HUES64 (cell line): Measurements from ENCODE around the gene SUPT16H.

Experiments used
- H3K27ac ChIP-seq: 2 replicates; pipeline ENCODE4 v1.7.0; 2013; ENCODE audit warnings: low read depth, low read length, inconsistent platforms
- H3K27me3 ChIP-seq: 2 replicates; pipeline ENCODE4 v1.6.1; 2013; ENCODE audit warnings: mild to moderate bottlenecking, low read length; ENCODE audit not compliant: insufficient read depth
- H3K36me3 ChIP-seq: 2 replicates; pipeline ENCODE4 v1.6.1; 2013; ENCODE audit warnings: mild to moderate bottlenecking, low read length; ENCODE audit not compliant: insufficient read depth
- H3K4me1 ChIP-seq: 2 replicates; pipeline ENCODE4 v1.6.1; 2013; ENCODE audit warnings: mild to moderate bottlenecking, low read length, moderate library complexity; ENCODE audit not compliant: insufficient read depth
- H3K4me3 ChIP-seq: 2 replicates; pipeline ENCODE4 v1.5.1; 2013; ENCODE audit warnings: mild to moderate bottlenecking, low read length, moderate library complexity
- H3K9ac ChIP-seq: 2 replicates; pipeline ENCODE4 v1.6.1; 2013; ENCODE audit warnings: mild to moderate bottlenecking, low read depth, low read length
- H3K9me3 ChIP-seq: 2 replicates; pipeline ENCODE4 v1.6.1; 2013; ENCODE audit warnings: low read depth, low read length; ENCODE audit not compliant: insufficient read depth
- WGBS: fragments of 150-250, 120-280 bp; methylation state at CpG from one replicate; pipeline ENCODE4 v1.1.7; 2013; ENCODE audit warnings: missing lambda C conversion rate; 5-methylcytosine and 5-hydroxymethylcytosine counted together

SUPT16H gene

DNA sequence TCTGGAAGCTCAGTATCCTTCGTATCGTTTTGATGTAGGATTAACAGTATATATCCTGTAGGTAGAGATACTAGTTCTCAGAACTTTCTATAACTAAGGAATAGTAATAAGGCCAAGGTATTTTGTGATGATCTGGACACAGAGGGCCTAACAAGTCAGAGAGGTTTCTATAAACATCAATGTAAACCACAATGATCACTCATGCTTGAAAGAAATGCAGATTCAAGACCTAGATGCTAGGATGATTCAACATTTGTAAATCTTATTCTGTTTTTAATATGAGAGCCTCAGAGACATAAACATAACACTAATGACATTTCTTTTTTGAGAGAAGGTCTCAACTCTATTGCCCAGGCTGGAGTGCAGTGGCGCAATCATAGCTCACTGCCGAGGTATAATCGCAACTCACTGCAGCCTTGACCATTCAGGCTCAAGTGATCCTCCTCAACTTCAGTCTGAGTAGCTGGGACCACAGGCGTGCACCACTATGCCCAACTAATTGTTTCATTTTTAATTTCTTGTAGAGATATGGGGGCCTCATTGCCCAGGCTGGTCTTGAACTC lies 16.2 kb downstream of the SUPT16H start:
- peaks cover 100% of the 10 kb centered on the region for H3K36me3 ChIP-seq
- 97% methylated on average over 6 of the region's 6 CpGs for WGBS

DNA sequence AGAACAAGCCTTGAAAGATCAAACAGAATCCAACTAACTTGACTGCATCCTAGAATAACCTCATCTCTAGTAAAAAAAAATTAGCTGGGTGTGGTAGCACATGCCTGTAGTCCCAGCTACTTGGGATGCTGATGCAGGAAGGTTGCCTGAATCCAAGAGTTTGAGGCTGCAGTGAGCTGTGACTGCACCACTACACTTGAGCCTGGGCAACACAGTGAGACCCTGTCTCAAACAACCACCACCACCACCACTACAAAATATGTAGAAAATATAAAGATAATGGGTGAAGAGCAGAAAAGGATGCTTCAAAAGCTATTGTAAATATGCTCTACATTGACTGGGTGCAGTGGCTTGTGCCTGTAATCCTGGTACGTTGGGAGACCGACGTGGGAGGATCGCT lies 27.3 kb downstream of the SUPT16H start:
- Histone ChIP-seq H3K9me3 (no peaks in the 10 kb centered on the region), H3K4me3 (no peak overlapping the region), H3K27me3 (no peaks in the 10 kb centered on the region), H3K36me3 (peaks cover 97% of the 10 kb centered on the region), H3K4me1 (no peaks in the 10 kb centered on the region), H3K27ac (no peak overlapping the region), H3K9ac (no peak overlapping the region)
- WGBS = 97% methylated on average over 4 of the region's 4 CpGs

More for the DNA sequence above, 16.2 kb downstream of the SUPT16H start:
- H3K4me3 ChIP-seq = no peak overlapping the region
- no peak overlapping the region for H3K27ac ChIP-seq
- no peak overlapping the region for H3K9ac ChIP-seq
- no peaks in the 10 kb centered on the region for H3K27me3 ChIP-seq
- H3K4me1 ChIP-seq = no peaks in the 10 kb centered on the region
- no peaks in the 10 kb centered on the region for H3K9me3 ChIP-seq

DNA sequence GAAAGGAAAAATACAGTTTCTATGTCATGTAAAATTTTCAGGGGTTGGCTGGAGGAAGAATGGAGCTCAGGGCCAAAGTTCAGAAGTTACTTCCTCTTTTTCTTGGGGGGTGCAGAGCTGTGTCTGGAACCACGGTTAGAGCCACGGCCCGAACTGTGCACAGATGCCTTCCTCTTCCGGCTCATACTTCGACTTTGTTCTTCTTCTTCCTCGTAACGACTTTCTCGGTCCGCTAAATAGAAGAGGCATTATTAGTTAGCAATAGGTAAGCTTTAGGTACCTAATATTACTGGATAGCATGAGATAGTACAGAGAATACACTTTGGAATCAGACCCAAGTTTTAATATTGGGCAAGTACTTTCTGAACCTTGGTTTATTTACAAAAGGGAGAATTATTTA lies 31.2 kb downstream of the SUPT16H start:
- Histone ChIP-seq H3K27ac (no peak overlapping the region), H3K36me3 (peaks cover 70% of the 10 kb centered on the region), H3K9me3 (no peaks in the 10 kb centered on the region), H3K4me1 (no peaks in the 10 kb centered on the region; the same call in 1 of the 2 replicates), H3K27me3 (no peaks in the 10 kb centered on the region), H3K4me3 (no peak overlapping the region), H3K9ac (no peak overlapping the region)
- 96% methylated on average over 9 of the region's 9 CpGs for WGBS

DNA sequence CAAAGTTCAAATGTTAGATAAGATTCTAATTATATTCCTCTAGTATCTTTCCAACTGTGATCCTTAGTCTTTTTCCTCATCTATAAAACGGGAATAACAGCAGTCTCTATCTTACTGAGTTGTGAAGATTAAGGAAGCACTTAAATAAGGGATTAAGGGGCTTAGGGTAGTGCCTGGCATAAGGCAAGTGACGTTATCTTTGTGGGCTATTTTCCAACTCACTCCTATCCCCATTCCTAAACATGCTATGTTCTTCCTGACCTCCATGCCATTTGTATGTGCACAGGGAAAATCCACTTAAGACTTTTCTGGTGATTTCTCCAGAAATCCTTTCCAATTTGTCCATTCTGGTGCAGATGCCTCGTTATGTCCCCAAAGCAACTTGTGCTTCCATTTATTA lies 33.3 kb downstream of the SUPT16H start:
- 89% methylated on average over 1 of the region's 3 CpGs for WGBS

DNA sequence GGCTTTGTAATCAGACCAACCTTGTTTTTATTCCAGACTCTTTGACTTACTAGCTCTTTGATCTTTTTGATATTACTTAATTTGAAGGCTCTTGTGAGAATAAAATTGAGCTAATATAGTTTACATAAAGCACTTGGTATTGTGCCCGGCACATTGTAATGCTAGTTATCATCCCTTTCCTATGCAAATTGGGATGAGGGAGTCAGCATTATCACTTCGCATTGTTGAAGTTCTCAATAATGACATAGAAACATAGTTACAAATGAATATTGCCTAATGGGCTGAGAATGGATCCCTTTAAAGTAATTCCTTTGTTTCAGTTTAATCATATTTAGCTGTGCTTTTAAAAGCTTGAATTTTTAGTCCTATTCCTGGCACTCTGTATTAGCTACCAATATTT lies 36.6 kb downstream of the SUPT16H start:
- Histone ChIP-seq H3K4me3 (no peak overlapping the region), H3K27me3 (no peaks in the 10 kb centered on the region), H3K27ac (no peak overlapping the region), H3K4me1 (peaks cover 7% of the 10 kb centered on the region), H3K9me3 (no peaks in the 10 kb centered on the region), H3K9ac (no peak overlapping the region), H3K36me3 (peaks cover 19% of the 10 kb centered on the region)
- WGBS = 88% methylated on average over 1 of the region's 2 CpGs

More for the DNA sequence above, 33.3 kb downstream of the SUPT16H start:
- Histone ChIP-seq H3K9ac (no peak overlapping the region), H3K27ac (no peak overlapping the region), H3K9me3 (no peaks in the 10 kb centered on the region), H3K4me3 (no peak overlapping the region), H3K36me3 (peaks cover 49% of the 10 kb centered on the region), H3K27me3 (no peaks in the 10 kb centered on the region), H3K4me1 (peaks cover 7% of the 10 kb centered on the region)

DNA sequence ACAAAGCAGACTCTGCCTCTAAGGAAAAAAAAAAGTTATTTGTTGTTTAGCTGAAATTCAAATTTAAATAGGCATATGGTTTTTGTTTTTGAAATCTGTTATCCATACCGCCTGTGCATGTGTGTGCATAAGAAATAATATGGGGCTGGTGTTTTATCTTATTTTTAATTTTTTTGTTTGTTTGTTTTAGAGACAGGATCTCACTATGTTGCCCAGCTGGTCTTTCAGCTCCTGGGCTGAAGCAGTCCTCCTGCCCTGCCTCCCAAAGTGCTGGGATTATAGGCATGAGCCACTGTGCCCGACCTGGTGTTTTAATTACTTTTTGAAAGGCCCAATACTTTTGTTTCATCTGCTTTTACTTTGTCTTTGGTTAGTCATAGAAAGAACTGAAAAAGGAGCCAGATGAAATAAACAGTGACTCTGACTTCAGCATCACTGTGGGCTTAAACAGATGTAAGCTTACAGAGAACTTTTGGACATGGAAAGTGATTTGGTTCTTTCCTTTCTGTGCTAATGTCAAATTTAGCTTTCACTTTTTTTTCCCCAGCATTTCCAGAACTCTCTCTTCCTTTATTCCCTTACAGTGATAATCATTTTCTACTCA lies 37.2 kb downstream of the SUPT16H start:
- Histone ChIP-seq H3K36me3 (peaks cover 13% of the 10 kb centered on the region), H3K4me3 (no peak overlapping the region), H3K4me1 (peaks cover 7% of the 10 kb centered on the region), H3K27me3 (no peaks in the 10 kb centered on the region), H3K27ac (no peak overlapping the region), H3K9ac (no peak overlapping the region), H3K9me3 (no peaks in the 10 kb centered on the region)
- WGBS = 89% methylated on average over 2 of the region's 2 CpGs

DNA sequence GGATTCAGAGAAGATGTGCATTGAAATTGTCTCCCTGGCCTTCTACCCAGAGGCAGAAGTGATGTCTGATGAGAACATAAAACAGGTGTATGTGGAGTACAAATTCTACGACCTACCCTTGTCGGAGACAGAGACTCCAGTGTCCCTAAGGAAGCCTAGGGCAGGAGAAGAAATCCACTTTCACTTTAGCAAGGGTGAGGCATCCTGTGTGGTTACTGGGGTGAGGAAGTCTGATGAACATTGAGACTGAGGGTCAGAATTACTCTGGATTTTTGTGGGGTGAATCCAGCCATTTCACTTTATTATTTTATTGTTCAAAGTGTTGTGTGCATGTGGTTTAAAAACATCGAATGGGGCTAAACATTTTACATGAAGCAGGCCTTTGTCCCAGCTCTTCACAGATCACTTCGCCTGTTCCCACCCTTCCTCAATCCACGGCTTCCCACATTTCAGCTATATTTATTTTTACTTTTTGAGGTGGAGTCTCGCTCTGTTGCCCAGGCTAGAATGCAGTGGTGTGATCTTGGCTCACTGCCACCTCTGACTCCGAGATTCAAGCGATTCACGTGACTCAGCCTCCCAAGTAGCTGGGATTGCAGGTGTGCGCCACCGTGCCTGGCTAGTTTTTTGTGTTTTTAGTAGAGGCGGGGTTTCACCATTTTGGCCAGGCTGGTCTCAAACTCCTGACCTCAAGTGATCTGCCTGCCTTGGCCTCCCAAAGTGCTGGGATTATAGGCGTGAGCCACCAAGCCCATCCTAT lies 40.6 kb downstream of the SUPT16H start:
- Histone ChIP-seq H3K27me3 (no peaks in the 10 kb centered on the region), H3K4me3 (no peak overlapping the region), H3K36me3 (no peaks in the 10 kb centered on the region), H3K9me3 (no peaks in the 10 kb centered on the region), H3K9ac (no peak overlapping the region), H3K4me1 (peaks cover 7% of the 10 kb centered on the region), H3K27ac (no peak overlapping the region)
- WGBS = 96% methylated on average over 13 of the region's 13 CpGs

DNA sequence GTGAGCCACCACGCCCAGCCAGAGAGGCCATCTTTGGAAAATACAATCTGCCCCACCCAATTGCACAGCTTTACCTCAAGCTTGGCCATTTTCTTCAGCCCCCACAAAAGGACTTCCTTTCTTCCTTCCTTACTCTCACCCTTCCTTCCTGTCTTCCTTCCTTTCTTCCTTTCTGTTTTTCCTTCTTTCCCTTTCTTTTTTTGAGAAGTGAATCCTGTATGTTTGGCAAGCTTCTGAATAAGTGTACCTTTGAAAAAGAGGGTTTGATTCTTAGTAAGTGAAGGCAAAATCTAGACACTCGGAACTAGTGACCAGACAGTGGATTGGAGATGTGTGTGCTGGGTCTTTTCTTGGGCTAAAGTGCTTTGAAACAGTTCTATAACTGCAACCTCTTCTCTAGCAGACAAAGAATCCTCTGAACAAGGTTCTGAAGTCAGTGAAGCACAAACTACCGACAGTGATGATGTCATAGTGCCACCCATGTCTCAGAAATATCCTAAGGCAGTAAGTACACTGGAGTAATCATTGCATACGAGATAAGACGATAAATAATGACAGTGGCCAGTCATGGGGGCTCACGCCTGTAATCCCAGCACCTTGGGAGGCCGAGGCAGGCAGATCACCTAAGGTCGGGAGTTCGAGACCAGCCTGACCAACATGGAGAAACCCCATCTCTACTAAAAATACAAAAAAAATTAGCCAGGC lies 49.5 kb downstream of the SUPT16H start:
- Histone ChIP-seq H3K27me3 (no peaks in the 10 kb centered on the region), H3K4me3 (no peak overlapping the region), H3K4me1 (no peaks in the 10 kb centered on the region), H3K9ac (no peak overlapping the region), H3K9me3 (no peaks in the 10 kb centered on the region), H3K36me3 (no peaks in the 10 kb centered on the region), H3K27ac (no peak overlapping the region)
- WGBS = 93% methylated on average over 9 of the region's 9 CpGs

DNA sequence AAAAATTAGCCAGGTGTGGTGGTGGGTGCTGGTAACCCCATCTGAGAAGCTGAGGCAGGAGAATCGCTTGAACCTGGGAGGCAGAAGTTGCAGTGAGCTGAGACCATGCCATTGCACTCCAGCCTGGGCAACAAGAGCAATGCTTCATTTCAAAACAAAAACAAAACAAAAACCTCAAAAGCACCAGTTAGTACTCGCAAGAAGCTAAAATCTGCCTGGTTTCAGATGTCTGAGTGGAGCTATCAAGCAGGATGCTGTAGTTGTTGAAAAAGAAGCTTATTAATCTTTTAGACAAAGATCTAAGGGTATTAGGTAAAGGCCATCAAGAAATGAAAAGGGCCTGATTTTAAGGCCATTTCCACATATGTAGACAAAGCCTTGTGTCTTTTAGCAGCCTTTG lies 50.9 kb downstream of the SUPT16H start:
- H3K27me3 ChIP-seq = no peaks in the 10 kb centered on the region

DNA sequence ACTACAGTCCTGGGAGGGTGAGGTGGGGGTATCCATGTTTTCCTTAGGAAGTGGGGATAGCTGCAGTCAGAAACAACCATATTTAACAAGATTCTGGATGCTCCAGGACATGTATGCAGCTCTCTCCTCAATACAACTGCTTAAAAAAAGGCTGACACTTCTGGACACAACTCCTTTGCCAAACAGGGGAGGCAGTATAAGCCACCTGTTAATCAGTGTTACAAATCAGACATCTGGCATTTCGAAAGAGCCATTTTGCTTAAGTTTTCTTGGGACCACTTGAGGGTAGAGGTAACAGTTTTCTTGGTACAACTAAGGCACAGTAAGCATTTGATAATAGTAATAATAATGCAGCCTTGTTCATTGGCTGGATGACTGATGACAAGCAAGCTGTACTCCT lies 56.8 kb downstream of the SUPT16H start:
- no peak overlapping the region for H3K27ac ChIP-seq
- no peaks in the 10 kb centered on the region for H3K27me3 ChIP-seq
- H3K4me1 ChIP-seq = no peaks in the 10 kb centered on the region
- no peaks in the 10 kb centered on the region for H3K9me3 ChIP-seq
- H3K4me3 ChIP-seq = no peak overlapping the region
- H3K36me3 ChIP-seq = no peaks in the 10 kb centered on the region
- WGBS = 93% methylated on average over 1 of the region's 1 CpG
- H3K9ac ChIP-seq = no peak overlapping the region

More for the DNA sequence above, 50.9 kb downstream of the SUPT16H start:
- H3K4me1 ChIP-seq = no peaks in the 10 kb centered on the region
- no peak overlapping the region for H3K27ac ChIP-seq
- WGBS = 89% methylated on average over 2 of the region's 2 CpGs
- H3K4me3 ChIP-seq = no peak overlapping the region
- H3K9me3 ChIP-seq = no peaks in the 10 kb centered on the region
- H3K9ac ChIP-seq = no peak overlapping the region
- H3K36me3 ChIP-seq = no peaks in the 10 kb centered on the region

DNA sequence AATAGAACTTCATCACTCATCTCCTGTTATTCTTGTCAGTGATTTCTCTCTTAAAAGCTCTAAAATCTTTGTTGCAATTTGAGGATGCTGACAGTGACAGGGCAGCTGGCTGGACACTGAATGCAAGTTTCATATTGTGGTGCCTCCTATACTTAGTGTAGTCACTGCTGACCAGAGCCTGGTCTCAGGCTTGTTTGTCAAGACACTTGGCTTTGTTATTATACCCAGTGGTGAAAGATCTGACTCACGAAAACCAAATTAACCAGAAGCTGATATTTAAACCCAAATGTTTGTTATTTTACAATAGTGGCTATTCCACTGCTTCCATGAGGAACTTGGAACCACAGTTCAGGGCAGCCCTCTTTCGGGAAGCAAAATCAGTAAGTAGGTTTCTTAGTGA lies 61.1 kb downstream of the SUPT16H start:
- Histone ChIP-seq H3K36me3 (no peaks in the 10 kb centered on the region), H3K27me3 (no peaks in the 10 kb centered on the region), H3K9me3 (no peaks in the 10 kb centered on the region), H3K4me3 (no peak overlapping the region), H3K27ac (no peak overlapping the region), H3K9ac (no peak overlapping the region), H3K4me1 (peaks cover 6% of the 10 kb centered on the region)
- WGBS = 75% methylated on average over 2 of the region's 2 CpGs
